HL-60 (cell line): ENCODE results near the gene CAV1.

Experiments
- DNase-seq, 2 experiments: peaks; one replicate each; pipeline ENCODE4 v3.0.0-alpha.2; 2010 to 2020; ENCODE audit warnings: low read depth in 1 of 2, low spot score in 1 of 2
- H3K27ac ChIP-seq: fragments of 250-450 bp; sonication (Bioruptor Pico); replicated peaks from 2 replicates; pipeline ENCODE4 v1.5.1; 2020; ENCODE audit warnings: mild to moderate bottlenecking, moderate library complexity
- H3K27me3 ChIP-seq: fragments of 250-450 bp; sonication (Bioruptor Pico); 2 replicates; pipeline ENCODE4 v1.5.1; 2021; ENCODE audit warnings: mild to moderate bottlenecking, moderate library complexity; ENCODE audit not compliant: insufficient read depth, poor library complexity, severe bottlenecking
- H3K4me3 ChIP-seq: replicated peaks from 2 replicates; pipeline ENCODE4 v1.5.1; 2011; ENCODE audit warnings: mild to moderate bottlenecking, control low read depth, low read length; ENCODE audit not compliant: insufficient read depth
- GABPA ChIP-seq: IDR thresholded peaks from 2 replicates; pipeline ENCODE4 v1.6.1; 2012; ENCODE audit warnings: low read depth
- POLR2AphosphoS5 ChIP-seq: IDR thresholded peaks from 2 replicates; pipeline ENCODE4 v1.6.1; 2012; ENCODE audit warnings: low read depth
- REST ChIP-seq: IDR thresholded peaks from 2 replicates; pipeline ENCODE4 v1.6.1; 2012; ENCODE audit warnings: low read depth; ENCODE audit not compliant: insufficient replicate concordance
- SPI1 ChIP-seq: IDR thresholded peaks from 2 replicates; pipeline ENCODE4 v1.6.1; 2012; ENCODE audit warnings: low read depth, mild to moderate bottlenecking, borderline replicate concordance
- TF ChIP-seq, protein P1 (sequence below): IDR thresholded peaks from one replicate; pipeline ENCODE4 v1.5.1; 2011; ENCODE audit warnings: low read length, control low read depth, inconsistent platforms; ENCODE audit not compliant: insufficient read depth

The CAV1 gene

DNA sequence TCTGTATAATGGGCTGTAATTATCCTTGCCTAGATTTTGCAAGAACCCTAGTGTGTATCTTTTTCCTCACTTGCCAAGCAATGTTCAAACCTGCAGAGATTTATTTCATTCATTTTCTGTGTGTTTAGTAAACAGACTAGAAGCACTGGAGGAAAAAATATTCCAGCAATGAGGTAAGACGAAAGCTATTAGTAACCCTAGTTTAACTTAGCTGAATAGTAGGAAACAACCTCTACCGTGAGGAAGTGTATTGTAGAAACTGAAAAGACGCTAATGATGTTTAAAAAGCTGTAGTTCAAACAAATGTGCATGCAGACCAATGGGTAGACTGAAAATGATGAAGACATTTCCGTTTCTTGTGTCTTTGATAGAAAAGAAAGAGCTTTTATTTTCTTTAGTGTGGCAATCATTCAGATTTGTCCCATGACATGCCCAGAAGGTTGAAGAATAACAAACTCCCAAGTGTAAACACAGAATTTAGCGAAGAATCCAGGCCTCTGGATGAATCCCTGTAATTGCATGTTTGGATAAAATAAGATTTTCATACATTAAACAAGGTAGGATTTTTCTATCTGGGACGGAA, 20.7 kb downstream of the CAV1 start:
- no peak for DNase-seq
- no peak for TF ChIP-seq GABPA
- TF ChIP-seq SPI1, result no peak
- TF ChIP-seq REST, result no peak
- no peak for TF ChIP-seq POLR2AphosphoS5
- TF ChIP-seq, protein P1, sequence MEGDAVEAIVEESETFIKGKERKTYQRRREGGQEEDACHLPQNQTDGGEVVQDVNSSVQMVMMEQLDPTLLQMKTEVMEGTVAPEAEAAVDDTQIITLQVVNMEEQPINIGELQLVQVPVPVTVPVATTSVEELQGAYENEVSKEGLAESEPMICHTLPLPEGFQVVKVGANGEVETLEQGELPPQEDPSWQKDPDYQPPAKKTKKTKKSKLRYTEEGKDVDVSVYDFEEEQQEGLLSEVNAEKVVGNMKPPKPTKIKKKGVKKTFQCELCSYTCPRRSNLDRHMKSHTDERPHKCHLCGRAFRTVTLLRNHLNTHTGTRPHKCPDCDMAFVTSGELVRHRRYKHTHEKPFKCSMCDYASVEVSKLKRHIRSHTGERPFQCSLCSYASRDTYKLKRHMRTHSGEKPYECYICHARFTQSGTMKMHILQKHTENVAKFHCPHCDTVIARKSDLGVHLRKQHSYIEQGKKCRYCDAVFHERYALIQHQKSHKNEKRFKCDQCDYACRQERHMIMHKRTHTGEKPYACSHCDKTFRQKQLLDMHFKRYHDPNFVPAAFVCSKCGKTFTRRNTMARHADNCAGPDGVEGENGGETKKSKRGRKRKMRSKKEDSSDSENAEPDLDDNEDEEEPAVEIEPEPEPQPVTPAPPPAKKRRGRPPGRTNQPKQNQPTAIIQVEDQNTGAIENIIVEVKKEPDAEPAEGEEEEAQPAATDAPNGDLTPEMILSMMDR, result no peak
- Histone ChIP-seq H3K4me3 (no peak overlapping the region), H3K27me3 (no peaks in the 10 kb centered on the region), H3K27ac (no peak overlapping the region)

GRCh38 chr7:116546054-116546453, 21.2 kb downstream of the CAV1 start:
- TF ChIP-seq, protein P1, result no peak
- TF ChIP-seq REST (no peak), GABPA (no peak), POLR2AphosphoS5 (no peak), SPI1 (no peak)
- no peak overlapping the region for H3K27ac ChIP-seq

GRCh38 chr7:116546916-116547315, 22.1 kb downstream of the CAV1 start:
- Histone ChIP-seq H3K27me3 (no peaks in the 10 kb centered on the region), H3K4me3 (no peak overlapping the region), H3K27ac (no peak overlapping the region)
- DNase-seq, result no peak
- no peak for TF ChIP-seq POLR2AphosphoS5
- TF ChIP-seq GABPA, result no peak
- TF ChIP-seq, protein P1, result no peak
- no peak for TF ChIP-seq SPI1
- TF ChIP-seq REST, result no peak

More at GRCh38 chr7:116546054-116546453, 21.2 kb downstream of the CAV1 start:
- Histone ChIP-seq H3K27me3 (no peaks in the 10 kb centered on the region), H3K4me3 (no peak overlapping the region)
- no peak for DNase-seq
